Nephron (organoid): ENCODE results near the gene HCN4.

Experiments used
- H3K27ac Mint-ChIP-seq, 3 experiments: 2 replicates each; pipeline ENCODE4 v1.8.0; 2020; ENCODE audit warnings: mixed read lengths in 3 of 3, mild to moderate bottlenecking in 2 of 3, moderate library complexity in 1 of 3
- H3K27me3 Mint-ChIP-seq: 2 replicates; pipeline ENCODE4 v1.8.0; 2021; ENCODE audit warnings: low read depth, mild to moderate bottlenecking, moderate library complexity, mixed read lengths
- H3K36me3 Mint-ChIP-seq: 2 replicates; pipeline ENCODE4 v1.8.0; 2020; ENCODE audit warnings: low read depth, mixed read lengths
- H3K4me1 Mint-ChIP-seq: 2 replicates; pipeline ENCODE4 v1.8.0; 2020; ENCODE audit warnings: mixed read lengths
- H3K4me3 Mint-ChIP-seq, 3 experiments: 2 replicates each; pipeline ENCODE4 v1.8.0; 2020; ENCODE audit warnings: mild to moderate bottlenecking in 3 of 3, mixed read lengths in 3 of 3, moderate library complexity in 2 of 3
- H3K9me3 Mint-ChIP-seq: 2 replicates; pipeline ENCODE4 v1.8.0; 2020; ENCODE audit warnings: mixed read lengths
- TF ChIP-seq, protein P1 (sequence below), 3 experiments: fragments of 200-600 bp; sonication (generic); IDR thresholded peaks; one replicate each; pipeline ENCODE4 v1.5.0; 2021; ENCODE audit warnings: antibody characterized with exemption in 3 of 3; ENCODE audit not compliant: unreplicated experiment in 3 of 3

The HCN4 gene

DNA sequence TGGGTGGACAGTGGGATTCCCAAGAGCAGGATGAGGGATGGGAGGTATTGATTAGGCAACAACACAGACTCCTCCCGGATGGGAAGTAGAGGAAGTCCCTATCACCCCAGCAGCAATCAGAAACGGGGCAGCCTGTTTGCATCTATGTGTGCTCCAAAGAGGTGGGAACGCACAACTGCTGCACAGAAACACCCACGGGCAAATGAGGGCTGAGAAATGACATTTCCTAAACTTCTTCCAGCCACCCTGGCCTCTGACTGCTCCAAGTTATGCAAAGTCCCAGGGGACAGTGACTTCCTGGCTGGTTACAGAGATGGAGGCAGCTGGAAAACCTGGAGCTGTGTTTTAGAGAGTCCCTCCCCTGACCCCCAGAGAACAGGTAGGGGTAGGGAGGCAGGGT is 42.6 kb downstream of the HCN4 start:
- Mint-ChIP-seq H3K36me3 (no peaks in the 10 kb centered on the region), H3K4me1 (peaks cover 11% of the 10 kb centered on the region), H3K4me3 (no peak overlapping the region)

DNA sequence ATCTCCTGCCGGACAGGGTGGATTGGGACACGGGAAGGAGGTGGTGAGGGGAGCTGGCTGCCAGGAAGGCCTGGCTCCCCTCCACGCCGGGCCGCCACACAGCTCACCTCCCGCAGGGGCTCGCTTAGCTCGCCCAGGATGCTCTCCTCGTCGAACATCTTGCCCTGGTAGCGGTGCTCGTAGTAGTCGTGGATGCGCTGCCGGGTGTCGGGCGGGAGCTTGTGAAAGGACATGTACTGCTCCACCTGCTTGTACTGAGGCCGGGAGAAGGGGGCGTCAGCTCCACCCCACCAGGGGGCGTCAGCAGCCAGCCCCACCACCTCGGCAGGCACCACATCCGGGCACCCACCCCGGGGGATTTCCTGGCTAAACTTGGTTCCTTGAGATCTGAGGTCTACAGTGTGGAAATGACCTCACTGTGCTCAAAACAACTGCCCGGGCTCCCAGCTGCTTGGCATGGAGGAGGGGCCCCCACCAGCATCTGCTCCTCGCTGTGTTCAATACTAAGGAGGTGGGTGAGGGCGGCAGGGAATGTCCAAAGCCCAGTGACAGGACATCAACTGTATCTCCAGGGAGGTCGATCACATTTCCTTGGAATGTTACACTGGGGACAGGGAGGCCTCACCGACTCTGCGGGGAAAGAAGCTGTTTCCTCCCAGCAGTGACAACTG is 43.4 kb downstream of the HCN4 start:
- H3K4me3 Mint-ChIP-seq: no peak overlapping the region
- TF ChIP-seq, protein P1, sequence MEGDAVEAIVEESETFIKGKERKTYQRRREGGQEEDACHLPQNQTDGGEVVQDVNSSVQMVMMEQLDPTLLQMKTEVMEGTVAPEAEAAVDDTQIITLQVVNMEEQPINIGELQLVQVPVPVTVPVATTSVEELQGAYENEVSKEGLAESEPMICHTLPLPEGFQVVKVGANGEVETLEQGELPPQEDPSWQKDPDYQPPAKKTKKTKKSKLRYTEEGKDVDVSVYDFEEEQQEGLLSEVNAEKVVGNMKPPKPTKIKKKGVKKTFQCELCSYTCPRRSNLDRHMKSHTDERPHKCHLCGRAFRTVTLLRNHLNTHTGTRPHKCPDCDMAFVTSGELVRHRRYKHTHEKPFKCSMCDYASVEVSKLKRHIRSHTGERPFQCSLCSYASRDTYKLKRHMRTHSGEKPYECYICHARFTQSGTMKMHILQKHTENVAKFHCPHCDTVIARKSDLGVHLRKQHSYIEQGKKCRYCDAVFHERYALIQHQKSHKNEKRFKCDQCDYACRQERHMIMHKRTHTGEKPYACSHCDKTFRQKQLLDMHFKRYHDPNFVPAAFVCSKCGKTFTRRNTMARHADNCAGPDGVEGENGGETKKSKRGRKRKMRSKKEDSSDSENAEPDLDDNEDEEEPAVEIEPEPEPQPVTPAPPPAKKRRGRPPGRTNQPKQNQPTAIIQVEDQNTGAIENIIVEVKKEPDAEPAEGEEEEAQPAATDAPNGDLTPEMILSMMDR (IDR thresholded peaks at IDR 0.05; ENCODE audit: unreplicated experiment in 3 of 3): no peak
- H3K9me3 Mint-ChIP-seq: no peaks in the 10 kb centered on the region
- no peak overlapping the region for H3K27ac Mint-ChIP-seq
- H3K4me1 Mint-ChIP-seq: peaks cover 9% of the 10 kb centered on the region
- H3K36me3 Mint-ChIP-seq: no peaks in the 10 kb centered on the region
- H3K27me3 Mint-ChIP-seq: peaks cover 7% of the 10 kb centered on the region

More for the DNA sequence above, 42.6 kb downstream of the HCN4 start:
- TF ChIP-seq, protein P1 (IDR thresholded peaks at IDR 0.05; ENCODE audit: unreplicated experiment in 3 of 3): no peak
- H3K9me3 Mint-ChIP-seq: no peaks in the 10 kb centered on the region
- H3K27ac Mint-ChIP-seq: no peak overlapping the region
- H3K27me3 Mint-ChIP-seq: peaks cover 5% of the 10 kb centered on the region

DNA sequence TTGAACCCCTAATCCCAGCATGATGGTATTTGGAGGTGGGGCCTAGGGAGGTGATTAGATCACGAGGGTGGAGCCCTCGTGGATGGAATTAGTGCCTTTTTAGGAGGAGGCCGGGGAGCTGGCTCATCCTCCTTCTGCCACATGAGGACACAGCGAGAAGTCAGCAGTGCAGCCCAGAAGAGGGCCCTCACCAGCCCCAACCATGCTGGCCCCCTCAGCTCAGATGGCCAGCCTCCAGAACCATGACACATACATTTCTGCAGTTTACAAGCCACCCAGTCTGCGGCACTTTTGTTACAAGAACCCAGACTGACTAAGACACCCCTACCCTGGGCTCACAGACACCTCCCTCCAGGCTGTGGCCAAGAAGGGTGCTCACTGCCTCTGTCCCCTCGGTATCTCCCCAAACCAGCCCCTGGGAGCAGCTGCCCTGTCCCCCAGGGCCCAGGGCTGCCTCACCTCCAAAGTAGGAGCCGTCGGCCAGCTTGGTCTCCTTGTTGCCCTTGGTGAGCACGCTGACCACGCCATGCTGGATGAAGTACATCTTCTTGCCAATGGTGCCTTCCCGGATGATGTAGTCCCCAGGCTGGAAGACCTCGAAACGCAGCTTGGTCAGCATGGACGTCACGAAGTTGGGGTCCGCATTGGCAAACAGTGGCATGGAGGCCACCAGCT is 44.1 kb downstream of the HCN4 start:
- H3K27me3 Mint-ChIP-seq: peaks cover 14% of the 10 kb centered on the region
- no peaks in the 10 kb centered on the region for H3K9me3 Mint-ChIP-seq
- no peak overlapping the region for H3K4me3 Mint-ChIP-seq
- H3K4me1 Mint-ChIP-seq: peaks cover 5% of the 10 kb centered on the region
- TF ChIP-seq, protein P1 (IDR thresholded peaks at IDR 0.05; ENCODE audit: unreplicated experiment in 3 of 3): no peak
- H3K36me3 Mint-ChIP-seq: no peaks in the 10 kb centered on the region
- no peak overlapping the region for H3K27ac Mint-ChIP-seq

DNA sequence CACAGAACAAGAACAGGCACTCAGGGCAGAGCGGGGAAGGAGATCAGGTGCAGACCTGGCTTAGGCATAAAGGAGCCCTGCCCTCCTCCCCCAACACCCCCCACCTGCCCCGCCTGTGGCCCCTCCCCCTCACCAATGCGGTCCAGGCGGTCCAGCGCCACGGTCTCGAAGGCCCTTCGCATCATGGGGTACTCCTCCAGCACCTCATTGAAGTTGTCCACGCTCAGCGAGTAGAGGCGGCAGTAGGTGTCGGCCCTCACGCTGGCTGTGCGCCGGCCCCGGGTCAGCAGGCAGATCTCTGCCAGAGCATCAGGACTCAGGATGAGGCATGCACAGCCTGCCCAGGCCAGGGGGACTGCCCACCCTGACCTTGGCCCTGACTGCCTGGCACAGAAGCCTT is 44.8 kb downstream of the HCN4 start:
- TF ChIP-seq, protein P1 (IDR thresholded peaks at IDR 0.05; ENCODE audit: unreplicated experiment in 3 of 3): no peak
- Mint-ChIP-seq H3K36me3 (no peaks in the 10 kb centered on the region), H3K4me1 (peaks cover 5% of the 10 kb centered on the region), H3K27me3 (peaks cover 15% of the 10 kb centered on the region), H3K27ac (no peak overlapping the region), H3K9me3 (no peaks in the 10 kb centered on the region), H3K4me3 (no peak overlapping the region)

DNA sequence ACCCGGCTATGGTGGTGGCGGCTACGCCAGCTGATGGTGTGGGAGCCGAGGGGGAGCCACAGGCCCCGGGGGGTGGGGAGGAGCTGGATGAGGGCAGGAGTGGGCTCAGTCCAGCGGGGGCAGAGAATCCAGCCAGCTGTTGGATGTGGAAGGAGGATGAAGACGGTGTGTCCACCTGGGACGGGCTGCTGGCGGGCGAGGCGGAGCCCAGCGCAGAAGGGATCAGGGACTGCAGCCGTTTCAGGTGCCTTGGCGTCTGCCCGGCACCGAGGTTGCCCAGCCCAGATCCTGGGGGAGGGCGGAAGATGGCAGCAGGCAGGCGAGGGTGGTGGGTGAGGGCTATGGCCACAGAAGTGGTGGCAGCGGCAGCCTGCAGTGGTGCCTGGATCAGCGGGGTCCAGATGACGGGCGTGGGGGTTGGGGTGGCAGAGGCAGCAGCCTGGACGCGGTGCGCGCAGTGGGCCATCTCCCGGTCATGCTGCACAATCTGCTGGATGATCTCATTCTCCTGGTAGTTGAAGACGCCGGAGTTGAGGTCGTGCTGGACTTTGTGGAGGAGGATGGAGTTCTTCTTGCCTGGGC is 45.3 kb downstream of the HCN4 start:
- Mint-ChIP-seq H3K36me3 (no peaks in the 10 kb centered on the region), H3K9me3 (no peaks in the 10 kb centered on the region), H3K4me1 (peaks cover 5% of the 10 kb centered on the region), H3K4me3 (no peak overlapping the region), H3K27ac (no peak overlapping the region), H3K27me3 (peaks cover 15% of the 10 kb centered on the region)
- TF ChIP-seq, protein P1 (IDR thresholded peaks at IDR 0.05; ENCODE audit: unreplicated experiment in 3 of 3): no peak
